CD14-positive monocyte (primary cell): ENCODE results near the gene STPG1. TPM values are rescaled to one million over a fixed set of nuclear protein-coding genes. Genes with fewer than 3 reads are reported as not detected.
A peak's percentile ranks its signal among the peaks of the same experiment; 100 is the strongest.

ENCODE experiments used
- DNase-seq, 3 donors: peaks; one replicate each; pipeline ENCODE4 v3.0.0-alpha.2; 2011 to 2022
- H2AFZ ChIP-seq: 2 replicates; pipeline ENCODE4 v1.6.0; 2012; ENCODE audit warnings: mild to moderate bottlenecking, low read depth, low read length, inconsistent platforms; ENCODE audit not compliant: insufficient read depth, poor library complexity, severe bottlenecking
- H3K27ac ChIP-seq, 2 donors: 1 replicate in 1 of 2; 2 replicates in 1 of 2; pipeline ENCODE4 v1.5.1; 2012 to 2013; ENCODE audit warnings: low read length in 2 of 2, control low read depth in 1 of 2, inconsistent platforms in 1 of 2, low read depth in 1 of 2, mild to moderate bottlenecking in 1 of 2
- H3K27me3 ChIP-seq, 2 donors: one replicate each; pipeline versions ENCODE4 v1.6.0 to v1.6.1; 2011 to 2013; ENCODE audit warnings: low read length in 2 of 2; ENCODE audit not compliant: control insufficient read depth in 2 of 2, insufficient read depth in 2 of 2
- H3K36me3 ChIP-seq, 2 donors: replicated peaks in 1 of 2; 1 replicate in 1 of 2; 2 replicates in 1 of 2; pipeline versions ENCODE4 v1.5.1 to v1.6.1; 2012 to 2013; ENCODE audit warnings: low read length in 2 of 2, control low read depth in 1 of 2, inconsistent platforms in 1 of 2, mild to moderate bottlenecking in 1 of 2; ENCODE audit not compliant: insufficient read depth in 2 of 2, control insufficient read depth in 1 of 2
- H3K4me1 ChIP-seq, 2 donors: 1 replicate in 1 of 2; 2 replicates in 1 of 2; pipeline versions ENCODE4 v1.5.1 to v1.6.1; 2012 to 2013; ENCODE audit warnings: low read length in 2 of 2, control low read depth in 1 of 2, inconsistent platforms in 1 of 2, mild to moderate bottlenecking in 1 of 2, moderate library complexity in 1 of 2; ENCODE audit not compliant: insufficient read depth in 2 of 2, control insufficient read depth in 1 of 2
- H3K4me2 ChIP-seq: replicated peaks from 2 replicates; pipeline ENCODE3; 2012; ENCODE audit warnings: low read length, moderate library complexity, mild to moderate bottlenecking; ENCODE audit not compliant: poor library complexity, severe bottlenecking; ENCODE audit errors: extremely low read depth
- H3K4me3 ChIP-seq, 3 experiments: fragments of 200-600 bp in 1 of 3; sonication (generic) in 1 of 3; replicated peaks in 1 of 3; 1 replicate in 2 of 3; 2 replicates in 1 of 3; pipeline ENCODE4 v1.5.1; 2011 to 2013; ENCODE audit warnings: low read length in 3 of 3, mild to moderate bottlenecking in 3 of 3, control low read depth in 2 of 3, low read depth in 2 of 3, inconsistent platforms in 1 of 3, moderate library complexity in 1 of 3
- H3K79me2 ChIP-seq: 2 replicates; pipeline ENCODE4 v1.6.0; 2012; ENCODE audit warnings: mild to moderate bottlenecking, control low read depth, inconsistent platforms, low read length, moderate library complexity; ENCODE audit not compliant: insufficient read depth
- H3K9ac ChIP-seq: 2 replicates; pipeline ENCODE4 v1.6.0; 2017; ENCODE audit warnings: low read length, mild to moderate bottlenecking; ENCODE audit not compliant: insufficient read depth, poor library complexity, severe bottlenecking
- H3K9me3 ChIP-seq, 2 donors: replicated peaks in 1 of 2; 1 replicate in 1 of 2; 2 replicates in 1 of 2; pipeline versions ENCODE4 v1.5.1 to v1.6.1; 2012 to 2013; ENCODE audit warnings: low read length in 2 of 2, control low read depth in 1 of 2; ENCODE audit not compliant: control insufficient read depth in 1 of 2, insufficient read depth in 1 of 2
- H4K20me1 ChIP-seq: 2 replicates; pipeline ENCODE4 v1.6.0; 2012; ENCODE audit warnings: mild to moderate bottlenecking, low read length, control low read depth, moderate library complexity; ENCODE audit not compliant: insufficient read depth
- H3K27ac Mint-ChIP-seq, 7 donors: one replicate each; pipeline ENCODE4 v1.8.0; 2020; ENCODE audit warnings: mild to moderate bottlenecking in 7 of 7, mixed read lengths in 7 of 7, moderate library complexity in 6 of 7, inconsistent platforms in 2 of 7
- H3K27me3 Mint-ChIP-seq, 3 donors: one replicate each; pipeline ENCODE4 v1.8.0; 2021 to 2022; ENCODE audit warnings: low read depth in 3 of 3, mild to moderate bottlenecking in 3 of 3, mixed read lengths in 3 of 3, moderate library complexity in 3 of 3, inconsistent platforms in 1 of 3
- H3K36me3 Mint-ChIP-seq, 2 donors: one replicate each; pipeline ENCODE4 v1.8.0; 2020; ENCODE audit warnings: mixed read lengths in 2 of 2, inconsistent platforms in 1 of 2, mild to moderate bottlenecking in 1 of 2
- H3K4me1 Mint-ChIP-seq: one replicate; pipeline ENCODE4 v1.8.0; 2020; ENCODE audit warnings: mild to moderate bottlenecking, mixed read lengths
- H3K4me3 Mint-ChIP-seq, 2 donors: one replicate each; pipeline ENCODE4 v1.8.0; 2020; ENCODE audit warnings: mild to moderate bottlenecking in 2 of 2, mixed read lengths in 2 of 2, moderate library complexity in 1 of 2
- H3K9me3 Mint-ChIP-seq, 7 donors: one replicate each; pipeline ENCODE4 v1.8.0; 2020 to 2022; ENCODE audit warnings: mixed read lengths in 7 of 7, mild to moderate bottlenecking in 6 of 7, moderate library complexity in 6 of 7, inconsistent platforms in 2 of 7
- CTCF ChIP-seq: fragments of 200-600 bp; IDR thresholded peaks from one replicate; pipeline ENCODE4 v1.8.0; 2022; ENCODE audit warnings: antibody characterized with exemption, mild to moderate bottlenecking
- WGBS: methylation state at CpG from one replicate; pipeline ENCODE4 v1.1.5; 2013; ENCODE audit warnings: missing lambda C conversion rate; ENCODE audit not compliant: insufficient coverage; 5-methylcytosine and 5-hydroxymethylcytosine counted together
- intact Hi-C, 2 donors: fragments of 100-400 bp; cut with micrococcal nuclease; formaldehyde crosslinking; loops; one replicate each; pipeline versions ENCODE4 v1.15.0 to v1.15.1; 2023
- polyA plus RNA-seq, 3 donors: library from polyadenylated mRNA; depleted of rRNA in 1 of 3; unstranded in 2 of 3; stranded (reverse) in 1 of 3; fragments of 300-500 nt in 2 of 3; fragments of >200 nt in 1 of 3; fragmentation: Illumina TruSeq in 2 of 3; gene quantifications; 1 replicate in 2 of 3; 2 replicates in 1 of 3; pipeline ENCODE4 v1.2.3, GENCODE V29; 2012 to 2021

Gene STPG1
- polyA plus RNA-seq, 3 donors = 0.57 to 0.85 (median 0.60) TPM

GRCh38 chr1:24347159-24347934, 66.2 kb downstream of the STPG1 start:
- H3K4me1 Mint-ChIP-seq = no peaks in the 10 kb centered on the region
- no peak overlapping the region for H3K4me3 Mint-ChIP-seq
- H3K27ac Mint-ChIP-seq = no peak overlapping the region
- intact Hi-C loops = no loop called here
- no peak overlapping the region for H3K9ac ChIP-seq
- H2AFZ ChIP-seq = no peak overlapping the region
- H3K27me3 ChIP-seq = no peaks in the 10 kb centered on the region
- no peak overlapping the region for H3K4me2 ChIP-seq
- DNase-seq = no peak
- H3K27me3 Mint-ChIP-seq = peaks cover 2 to 10% (median 3%) of the 10 kb centered on the region in 3 donors
- TF ChIP-seq CTCF = no peak
- no peaks in the 10 kb centered on the region for H3K9me3 ChIP-seq
- no peaks in the 10 kb centered on the region for H3K36me3 ChIP-seq
- no peak overlapping the region for H3K4me3 ChIP-seq
- H3K9me3 Mint-ChIP-seq = peaks cover 0 to 2% (median 0%) of the 10 kb centered on the region in 7 donors
- H3K27ac ChIP-seq = no peak overlapping the region
- WGBS = 96% methylated on average over 10 of the region's 19 CpGs
- no peaks in the 10 kb centered on the region for H4K20me1 ChIP-seq
- no peaks in the 10 kb centered on the region for H3K79me2 ChIP-seq
- no peaks in the 10 kb centered on the region for H3K36me3 Mint-ChIP-seq
- no peaks in the 10 kb centered on the region for H3K4me1 ChIP-seq

DNA sequence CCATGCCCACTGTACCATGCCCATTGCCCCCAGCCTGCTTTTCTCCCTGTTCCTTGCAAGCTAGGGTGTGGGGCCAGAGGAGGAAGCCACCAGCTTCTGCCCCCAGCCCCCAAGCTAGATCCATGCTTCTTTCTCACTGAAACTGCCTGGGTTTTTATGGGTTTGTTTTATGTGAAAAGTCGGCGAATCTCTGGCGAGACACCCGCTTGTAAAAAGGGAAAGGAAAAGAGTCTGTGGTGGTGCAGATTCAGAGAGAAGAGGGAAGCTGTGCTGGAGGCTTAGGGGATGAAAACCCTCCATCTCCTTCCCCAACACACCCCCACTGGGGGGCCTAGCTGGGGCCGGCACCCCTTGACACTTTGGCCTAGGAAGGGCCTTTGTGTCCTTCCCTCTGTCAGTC, 68.2 kb downstream of the STPG1 start:
- H3K4me1 ChIP-seq = no peaks in the 10 kb centered on the region
- no peak for TF ChIP-seq CTCF
- H3K9ac ChIP-seq = no peak overlapping the region

More for the DNA sequence above, 68.2 kb downstream of the STPG1 start:
- no peaks in the 10 kb centered on the region for H3K36me3 Mint-ChIP-seq
- Histone ChIP-seq H3K36me3 (no peaks in the 10 kb centered on the region), H3K27me3 (no peaks in the 10 kb centered on the region), H3K9me3 (no peaks in the 10 kb centered on the region), H4K20me1 (no peaks in the 10 kb centered on the region), H3K4me3 (no peak overlapping the region), H3K4me2 (no peak overlapping the region), H3K79me2 (no peaks in the 10 kb centered on the region), H2AFZ (no peak overlapping the region), H3K27ac (no peak overlapping the region)
- peaks cover 0 to 8% (median 2%) of the 10 kb centered on the region in 3 donors for H3K27me3 Mint-ChIP-seq
- no peak overlapping the region for H3K4me3 Mint-ChIP-seq
- H3K4me1 Mint-ChIP-seq = no peaks in the 10 kb centered on the region
- H3K27ac Mint-ChIP-seq = peak overlapping the region in 1 of 7 donors; percentile 36
- no CpG with 5 or more reads among the region's 5 CpGs for WGBS
- no peak for DNase-seq
- intact Hi-C loops = no loop called here
- H3K9me3 Mint-ChIP-seq = peaks cover 0 to 2% (median 0%) of the 10 kb centered on the region in 7 donors
